Psoas muscle (tissue), 8 donors: ENCODE measurements around the gene PRM3. TPM values are rescaled to one million over a fixed set of nuclear protein-coding genes. Genes with fewer than 3 reads are reported as not detected.
"Not testable (repeated sequence)": the region's sequence is repeated elsewhere in the genome, so short reads cannot be mapped to it uniquely, and the experiment has no call there.

ENCODE experiments used
- ATAC-seq, 4 donors: fragments of 200-7000 bp; cut with Tn5 transposase; one replicate each; pipeline ENCODE4 v1.9.1; 2020; ENCODE audit warnings: moderate library complexity in 3 of 4, mild to moderate bottlenecking in 2 of 4
- DNase-seq, 2 donors: peaks; one replicate each; pipeline ENCODE4 v3.0.0-alpha.2; 2020
- H3K27ac ChIP-seq: fragments of 200-600 bp; one replicate; pipeline ENCODE4 v1.8.0; 2022
- H3K27me3 ChIP-seq, 3 donors: fragments of 200-600 bp in 1 of 3; one replicate each; pipeline versions ENCODE4 v1.6.1 to v1.8.0; 2013 to 2022; ENCODE audit warnings: low read length in 2 of 3, mild to moderate bottlenecking in 2 of 3, moderate library complexity in 1 of 3; ENCODE audit not compliant: insufficient read depth in 3 of 3
- H3K36me3 ChIP-seq, 2 donors: fragments of 200-600 bp in 1 of 2; one replicate each; pipeline versions ENCODE4 v1.6.1 to v1.8.0; 2013 to 2022; ENCODE audit warnings: low read depth in 1 of 2, mild to moderate bottlenecking in 1 of 2, moderate library complexity in 1 of 2; ENCODE audit not compliant: insufficient read depth in 1 of 2
- H3K4me1 ChIP-seq: fragments of 200-600 bp; one replicate; pipeline ENCODE4 v1.8.0; 2022
- H3K4me3 ChIP-seq: fragments of 200-600 bp; one replicate; pipeline ENCODE4 v1.8.0; 2022; ENCODE audit warnings: mild to moderate bottlenecking
- H3K9me3 ChIP-seq: fragments of 200-600 bp; one replicate; pipeline ENCODE4 v1.8.0; 2022
- CTCF ChIP-seq: fragments of 200-600 bp; IDR thresholded peaks from one replicate; pipeline ENCODE4 v1.8.0; 2022; ENCODE audit warnings: antibody characterized with exemption
- WGBS, 3 donors: extraction: QIAGEN DNeasy Blood & Tissue Kit; methylation state at CpG; one replicate each; pipeline versions ENCODE4 v1.1.6 to v1.1.7; 2013; 5-methylcytosine and 5-hydroxymethylcytosine counted together
- intact Hi-C, 2 donors: fragments of 100-400 bp; cut with DNase I; formaldehyde crosslinking; loops; one replicate each; pipeline versions ENCODE4 v1.11.0 to v1.14.2; 2022
- polyA plus RNA-seq, 3 donors: library from polyadenylated mRNA; stranded (reverse); fragments of 200-250 nt; gene quantifications; one replicate each; pipeline ENCODE4 v1.2.3, GENCODE V29; 2013
- total RNA-seq, 4 donors: library from RNA; stranded (reverse); fragmentation: NEBNext Ultra II Directional in 2 of 4; extraction: Animal tissue kit (Norgen Biotek cat#: 25700) in 2 of 4; gene quantifications; one replicate each; pipeline versions ENCODE4 v1.2.1 to v1.2.4, GENCODE V29; 2021 to 2023
- donor health status: healthy with polysubstance abuse.
- donor health status: DM: no; HTN: no; CAD: no; lungs with moderate emphysema.
- donor health status: Bipolar disorder and iron deficiency.
- donor health status: healthy.
- donor health status: DM: yes; HTN: yes; CAD: no.
- donor health status: DM: no; HTN: no; CAD: no.
- donor health status: DM: no; HTN: no; CAD: no.
- donor health status: DM: yes; HTN: yes; CAD: no.

Gene PRM3
- total and polyA plus RNA-seq, 7 donors = not detected

GRCh38 chr16:11301645-11302501 lies 28.4 kb upstream of the PRM3 start:
- intact Hi-C loops = no loop called here
- Histone ChIP-seq H3K4me3 (no peak overlapping the region), H3K27ac (no peak overlapping the region), H3K27me3 (no peaks in the 10 kb centered on the region), H3K36me3 (no peaks in the 10 kb centered on the region), H3K4me1 (peaks cover 10% of the 10 kb centered on the region), H3K9me3 (no peaks in the 10 kb centered on the region)
- 49 to 64% (median 62%) methylated on average over 4 of the region's 4 CpGs for WGBS, 3 donors
- DNase-seq (no peak), ATAC-seq (no peak)
- no peak for TF ChIP-seq CTCF

- Histone ChIP-seq H3K4me1 (peaks cover 12% of the 10 kb centered on the region), H3K4me3 (no peak overlapping the region), H3K27me3 (no peaks in the 10 kb centered on the region), H3K36me3 (no peaks in the 10 kb centered on the region), H3K9me3 (no peaks in the 10 kb centered on the region), H3K27ac (no peak overlapping the region)
- no peak for TF ChIP-seq CTCF
- DNase-seq (no peak), ATAC-seq (no peak)
- WGBS, 3 donors = 79 to 87% (median 84%) methylated on average over 7 of the region's 7 CpGs
- intact Hi-C loops = no loop called here
Observed at GRCh38 chr16:11300560-11300892, 27.1 kb upstream of the PRM3 start.

GRCh38 chr16:11299865-11300559 lies 26.6 kb upstream of the PRM3 start:
- WGBS, 3 donors = 90% methylated on average over 6 of the region's 6 CpGs
- no peak overlapping the region for H3K27ac ChIP-seq
- no peaks in the 10 kb centered on the region for H3K36me3 ChIP-seq
- no peak overlapping the region for H3K4me3 ChIP-seq
- no peaks in the 10 kb centered on the region for H3K27me3 ChIP-seq
- peaks cover 12% of the 10 kb centered on the region for H3K4me1 ChIP-seq
- no peak for DNase-seq
- no peaks in the 10 kb centered on the region for H3K9me3 ChIP-seq
- intact Hi-C loops = no loop called here
- no peak for ATAC-seq
- TF ChIP-seq CTCF = no peak

- H3K27ac ChIP-seq, H3K9me3 ChIP-seq, ATAC-seq, H3K27me3 ChIP-seq, H3K4me3 ChIP-seq, DNase-seq, H3K36me3 ChIP-seq, intact Hi-C loops: not testable (repeated sequence)
- peaks cover 12% of the 10 kb centered on the region for H3K4me1 ChIP-seq
- WGBS, 3 donors = 90 to 92% (median 90%) methylated on average over 13 of the region's 13 CpGs
Observed at GRCh38 chr16:11298950-11299547, 25.6 kb upstream of the PRM3 start.
